Activated CD8-positive, alpha-beta T cell treated with anti-CD3 and anti-CD28 coated beads for 36 hours (primary cell): ENCODE measurements around the gene CD300LF. TPM values are rescaled to one million over a fixed set of nuclear protein-coding genes. Genes with fewer than 3 reads are reported as not detected.

Experiments
- ATAC-seq: fragments of 200-7000 bp; cut with Tn5 transposase; one replicate; pipeline ENCODE4 v1.10.0; 2021; ENCODE audit warnings: mild to moderate bottlenecking, moderate library complexity
- CTCF ChIA-PET: fragments of 350-600 bp; sonication (Branson Sonifier 250); formaldehyde crosslinking; loops from one replicate; lab custom pipeline; 2021; ENCODE audit warnings: antibody characterized with exemption; lab: Charles Lee
- POLR2A ChIA-PET: fragments of 350-600 bp; sonication (Branson Sonifier 250); formaldehyde crosslinking; loops from one replicate; lab custom pipeline; 2021; ENCODE audit warnings: antibody characterized with exemption; lab: Charles Lee
- DNase-seq: peaks from one replicate; pipeline ENCODE4 v3.0.0-alpha.2; 2020
- H3K27ac Mint-ChIP-seq: one replicate; pipeline ENCODE4 v1.8.0; 2021; ENCODE audit warnings: mild to moderate bottlenecking, mixed read lengths
- H3K27me3 Mint-ChIP-seq: one replicate; pipeline ENCODE4 v1.8.0; 2021; ENCODE audit warnings: mixed read lengths
- H3K36me3 Mint-ChIP-seq: one replicate; pipeline ENCODE4 v1.8.0; 2021; ENCODE audit warnings: low read depth, mixed read lengths
- H3K4me1 Mint-ChIP-seq: one replicate; pipeline ENCODE4 v1.8.0; 2021; ENCODE audit warnings: low read depth, mixed read lengths
- H3K4me3 Mint-ChIP-seq: one replicate; pipeline ENCODE4 v1.8.0; 2021; ENCODE audit warnings: mild to moderate bottlenecking, moderate library complexity, mixed read lengths
- H3K9me3 Mint-ChIP-seq: one replicate; pipeline ENCODE4 v1.8.0; 2021; ENCODE audit warnings: mixed read lengths
- intact Hi-C: fragments of 100-400 bp; cut with micrococcal nuclease; formaldehyde crosslinking; loops from one replicate; pipeline ENCODE4 v1.10.0; 2022
- total RNA-seq, 2 experiments: library from RNA; stranded (reverse); gene quantifications; one replicate each; pipeline ENCODE4 v1.2.3, GENCODE V29; 2021
- TF ChIP-seq, protein P1 (sequence below): fragments of 200-600 bp; IDR thresholded peaks from one replicate; pipeline ENCODE4 v1.8.0; 2022; ENCODE audit warnings: antibody characterized with exemption, mild to moderate bottlenecking

CD300LF gene
- total RNA-seq, 2 experiments from 2014 or later = not detected

DNA sequence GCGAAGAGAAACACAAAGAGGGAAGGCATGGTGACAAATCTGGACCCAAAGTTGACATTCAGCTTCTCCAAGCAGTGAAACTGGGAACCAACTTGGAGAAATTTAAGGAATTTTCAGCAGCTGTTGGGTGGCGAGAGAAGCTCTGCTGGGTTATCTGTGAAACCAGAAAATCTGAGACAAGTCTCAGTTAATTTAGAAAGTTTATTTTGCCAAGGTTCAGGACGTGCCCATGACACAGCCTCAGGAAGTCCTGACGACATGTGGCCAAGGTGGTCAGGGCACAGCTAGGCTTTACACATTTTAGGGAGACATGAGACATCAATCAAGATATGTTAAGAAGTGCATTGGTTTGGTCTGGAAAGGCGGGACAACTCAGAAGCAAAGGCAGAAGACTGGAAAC is 11.2 kb upstream of the CD300LF start:
- H3K4me3 Mint-ChIP-seq = no peak overlapping the region
- DNase-seq = no peak
- TF ChIP-seq, protein P1, sequence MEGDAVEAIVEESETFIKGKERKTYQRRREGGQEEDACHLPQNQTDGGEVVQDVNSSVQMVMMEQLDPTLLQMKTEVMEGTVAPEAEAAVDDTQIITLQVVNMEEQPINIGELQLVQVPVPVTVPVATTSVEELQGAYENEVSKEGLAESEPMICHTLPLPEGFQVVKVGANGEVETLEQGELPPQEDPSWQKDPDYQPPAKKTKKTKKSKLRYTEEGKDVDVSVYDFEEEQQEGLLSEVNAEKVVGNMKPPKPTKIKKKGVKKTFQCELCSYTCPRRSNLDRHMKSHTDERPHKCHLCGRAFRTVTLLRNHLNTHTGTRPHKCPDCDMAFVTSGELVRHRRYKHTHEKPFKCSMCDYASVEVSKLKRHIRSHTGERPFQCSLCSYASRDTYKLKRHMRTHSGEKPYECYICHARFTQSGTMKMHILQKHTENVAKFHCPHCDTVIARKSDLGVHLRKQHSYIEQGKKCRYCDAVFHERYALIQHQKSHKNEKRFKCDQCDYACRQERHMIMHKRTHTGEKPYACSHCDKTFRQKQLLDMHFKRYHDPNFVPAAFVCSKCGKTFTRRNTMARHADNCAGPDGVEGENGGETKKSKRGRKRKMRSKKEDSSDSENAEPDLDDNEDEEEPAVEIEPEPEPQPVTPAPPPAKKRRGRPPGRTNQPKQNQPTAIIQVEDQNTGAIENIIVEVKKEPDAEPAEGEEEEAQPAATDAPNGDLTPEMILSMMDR = no peak
- no peaks in the 10 kb centered on the region for H3K36me3 Mint-ChIP-seq
- H3K9me3 Mint-ChIP-seq = no peaks in the 10 kb centered on the region
- intact Hi-C loops = loop anchor here (5.0 kb wide), 1 partner anchor 47 kb away; no protein-coding TSS in a partner anchor
- POLR2A ChIA-PET = no interaction called here
- H3K4me1 Mint-ChIP-seq = no peaks in the 10 kb centered on the region
- no peak for ATAC-seq
- H3K27ac Mint-ChIP-seq = no peak overlapping the region
- CTCF ChIA-PET = interaction anchor here (4.6 kb wide), 1 partner anchor 13 kb away, joined by 22 read pairs; the partner anchor contains the start of gene RAB37
- H3K27me3 Mint-ChIP-seq = no peaks in the 10 kb centered on the region

GRCh38 chr17:74722782-74723181 is 10.1 kb upstream of the CD300LF start:
- POLR2A ChIA-PET = interaction anchor here (1.1 kb wide), 1 partner anchor 74 kb away, joined by 3 read pairs; no protein-coding TSS in a partner anchor
- H3K27me3 Mint-ChIP-seq = no peaks in the 10 kb centered on the region
- H3K4me3 Mint-ChIP-seq = no peak overlapping the region
- CTCF ChIA-PET = interaction anchor here (1.2 to 4.6 kb wide), 2 partner anchors 14 to 66 kb away, joined by 4 to 22 read pairs; partner anchors contain the start of gene RAB37
- no peaks in the 10 kb centered on the region for H3K4me1 Mint-ChIP-seq
- intact Hi-C loops = loop anchor here (5.0 kb wide), 1 partner anchor 45 kb away; no protein-coding TSS in a partner anchor
- no peaks in the 10 kb centered on the region for H3K36me3 Mint-ChIP-seq
- TF ChIP-seq, protein P1 = no peak
- no peak overlapping the region for H3K27ac Mint-ChIP-seq
- H3K9me3 Mint-ChIP-seq = no peaks in the 10 kb centered on the region
- ATAC-seq (no peak), DNase-seq (no peak)

DNA sequence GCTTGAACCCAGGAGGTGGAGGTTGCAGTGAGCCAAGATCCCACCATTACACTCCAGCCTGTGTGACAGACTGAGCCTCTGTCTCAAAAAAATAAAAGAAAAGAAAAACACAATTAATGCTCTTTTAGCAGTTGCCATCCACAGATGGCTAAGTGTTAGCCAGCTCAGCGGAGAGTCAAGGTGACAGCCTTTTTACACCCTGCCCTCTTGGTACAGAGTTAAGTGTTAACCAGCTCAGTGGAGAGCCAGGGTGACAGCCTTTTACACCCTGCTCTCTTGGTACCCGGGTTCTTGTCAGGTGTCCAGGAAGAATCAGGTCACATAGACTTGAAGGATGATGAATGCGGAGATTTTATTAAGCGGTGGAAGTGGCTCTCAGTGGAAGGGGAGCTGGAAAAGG is 7.8 kb upstream of the CD300LF start:
- intact Hi-C loops = loop anchor here (5.0 kb wide), 1 partner anchor 43 kb away; no protein-coding TSS in a partner anchor
- Mint-ChIP-seq H3K36me3 (no peaks in the 10 kb centered on the region), H3K4me3 (no peak overlapping the region), H3K27me3 (no peaks in the 10 kb centered on the region), H3K27ac (no peak overlapping the region), H3K4me1 (no peaks in the 10 kb centered on the region), H3K9me3 (no peaks in the 10 kb centered on the region)
- CTCF ChIA-PET = no interaction called here
- POLR2A ChIA-PET = no interaction called here
- DNase-seq = no peak
- no peak for ATAC-seq
- TF ChIP-seq, protein P1 = no peak

GRCh38 chr17:74715144-74715543 is 2.4 kb upstream of the CD300LF start:
- Mint-ChIP-seq H3K36me3 (no peaks in the 10 kb centered on the region), H3K27me3 (peaks cover 10% of the 10 kb centered on the region), H3K9me3 (no peaks in the 10 kb centered on the region), H3K27ac (no peak overlapping the region), H3K4me1 (peaks cover 9% of the 10 kb centered on the region), H3K4me3 (no peak overlapping the region)
- DNase-seq (no peak), ATAC-seq (no peak)
- intact Hi-C loops = no loop called here
- TF ChIP-seq, protein P1 = no peak
- POLR2A ChIA-PET = no interaction called here
- CTCF ChIA-PET = interaction anchor here (2.5 kb wide), 1 partner anchor 58 kb away, joined by 9 read pairs; no protein-coding TSS in a partner anchor

DNA sequence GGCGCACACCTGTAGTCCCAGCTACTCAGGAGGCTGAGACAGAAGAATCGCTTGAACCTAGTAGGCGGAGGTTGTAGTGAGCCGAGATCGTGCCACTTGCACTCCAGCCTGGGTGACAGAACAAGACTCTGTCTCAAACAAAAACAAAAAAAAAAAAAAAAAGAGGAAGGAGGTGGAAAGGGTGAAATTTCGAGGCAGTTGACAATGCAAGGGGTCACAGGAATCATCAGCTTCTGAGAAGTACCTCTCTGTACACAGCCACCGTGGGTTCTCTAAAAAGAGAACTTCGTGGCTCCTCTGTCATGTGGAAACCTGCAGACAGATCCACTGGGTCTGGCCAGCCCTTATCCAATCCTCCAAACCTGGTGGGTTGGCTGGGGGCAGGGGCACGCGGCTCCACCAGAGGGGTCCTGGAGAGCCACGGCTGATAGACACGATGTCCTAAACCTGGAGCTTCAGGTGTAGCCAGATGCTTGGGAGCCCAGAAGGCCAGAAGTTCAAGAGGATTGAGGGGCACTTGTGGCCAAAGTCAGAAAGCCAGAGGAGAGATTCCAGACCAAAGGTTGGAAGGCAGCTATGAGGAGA is 540 bp upstream of the CD300LF start:
- POLR2A ChIA-PET = no interaction called here
- no peak overlapping the region for H3K27ac Mint-ChIP-seq
- H3K4me3 Mint-ChIP-seq = no peak overlapping the region
- no peak for DNase-seq
- CTCF ChIA-PET = no interaction called here
- ATAC-seq = no peak
- peaks cover 10% of the 10 kb centered on the region for H3K27me3 Mint-ChIP-seq
- TF ChIP-seq, protein P1 = no peak
- H3K4me1 Mint-ChIP-seq = peaks cover 9% of the 10 kb centered on the region
- H3K9me3 Mint-ChIP-seq = no peaks in the 10 kb centered on the region
- no peaks in the 10 kb centered on the region for H3K36me3 Mint-ChIP-seq
- intact Hi-C loops = no loop called here
